HCT116 (cell line): ENCODE results near the gene DNASE2. TPM values are rescaled to one million over a fixed set of nuclear protein-coding genes. Genes with fewer than 3 reads are reported as not detected.

Source experiments
- ATAC-seq: fragments of 200-7000 bp; cut with Tn5 transposase; 2 replicates; pipeline ENCODE4 v1.9.1; 2020; ENCODE audit warnings: mild to moderate bottlenecking, moderate library complexity
- BruUV-seq: library from RNA; stranded (reverse); fragments of 400-500 nt; replicated peaks from 2 replicates; lab custom pipeline; 2021; lab: Mats Ljungman, UMichigan
- CTCF ChIA-PET: fragments of 300-600 bp; sonication (Branson Sonifier 250); formaldehyde crosslinking; loops from one replicate; lab custom pipeline; 2021; ENCODE audit warnings: antibody characterized with exemption; lab: Charles Lee
- POLR2A ChIA-PET: fragments of 300-600, 350-600 bp; sonication (Branson Sonifier 250); formaldehyde crosslinking; loops from one replicate; lab custom pipeline; 2021; ENCODE audit warnings: antibody characterized with exemption; lab: Charles Lee
- RAD21 ChIA-PET, 2 experiments: fragments of 300-600 bp; sonication (Branson Sonifier 250); formaldehyde crosslinking; loops; one replicate each; lab custom pipeline; 2023; ENCODE audit warnings: low total read pairs in 2 of 2; ENCODE audit not compliant: uncharacterized antibody in 2 of 2, unreplicated experiment in 2 of 2, low non-redundant PET in 1 of 2; lab: Charles Lee
- DNase-seq: peaks from one replicate; pipeline ENCODE4 v3.0.0-alpha.2; 2010; ENCODE audit warnings: low read depth, low spot score
- H2AFZ ChIP-seq: fragments of 200-600 bp; shearing (Covaris generic), sonication (generic); 2 replicates; pipeline ENCODE4 v1.6.1; 2017; ENCODE audit warnings: low read depth, mixed run types, mixed read lengths, antibody characterized with exemption, low read length; ENCODE audit not compliant: poor library complexity, severe bottlenecking
- H3K27ac ChIP-seq: 2 replicates; pipeline ENCODE4 v1.5.1; 2012; ENCODE audit warnings: low read depth, low read length
- H3K27me3 ChIP-seq: fragments of 200-600 bp; sonication (generic); 2 replicates; pipeline ENCODE4 v1.6.1; 2016; ENCODE audit warnings: mixed run types, low read length, mixed read lengths; ENCODE audit not compliant: insufficient read depth
- H3K36me3 ChIP-seq, 2 experiments: fragments of 200-500 bp in 1 of 2; fragments of 200-600 bp in 1 of 2; sonication (Bioruptor generic) in 1 of 2; sonication (generic) in 1 of 2; 2 replicates each; pipeline versions ENCODE4 v1.5.1 to v1.6.1; 2014 to 2016; ENCODE audit warnings: low read length in 2 of 2, inconsistent platforms in 1 of 2, mixed read lengths in 1 of 2, mixed run types in 1 of 2; ENCODE audit not compliant: insufficient read depth in 2 of 2, control insufficient read depth in 1 of 2
- H3K4me1 ChIP-seq, 2 experiments: fragments of 200-600 bp in 1 of 2; sonication (generic) in 1 of 2; 2 replicates each; pipeline versions ENCODE4 v1.5.1 to v1.6.1; 2012 to 2017; ENCODE audit warnings: low read length in 2 of 2, inconsistent platforms in 1 of 2, mild to moderate bottlenecking in 1 of 2, mixed read lengths in 1 of 2, mixed run types in 1 of 2, moderate library complexity in 1 of 2; ENCODE audit not compliant: insufficient read depth in 2 of 2, control insufficient read depth in 1 of 2
- H3K4me2 ChIP-seq: fragments of 200-600 bp; sonication (generic); 2 replicates; pipeline ENCODE4 v1.6.1; 2017; ENCODE audit warnings: mixed run types, low read length, mixed read lengths
- H3K4me3 ChIP-seq, 2 experiments: fragments of 200-600 bp in 1 of 2; sonication (generic) in 1 of 2; replicated peaks in 1 of 2; 2 replicates each; pipeline ENCODE4 v1.5.1; 2011 to 2016; ENCODE audit warnings: low read length in 2 of 2, control low read depth in 1 of 2, low read depth in 1 of 2, mild to moderate bottlenecking in 1 of 2, mixed read lengths in 1 of 2, mixed run types in 1 of 2
- H3K79me2 ChIP-seq: fragments of 200-600 bp; sonication (generic); 2 replicates; pipeline ENCODE4 v1.6.1; 2017; ENCODE audit warnings: mild to moderate bottlenecking, mixed run types, low read length, moderate library complexity, mixed read lengths; ENCODE audit not compliant: insufficient read depth
- H3K9ac ChIP-seq: fragments of 200-600 bp; sonication (generic); 2 replicates; pipeline ENCODE4 v1.6.1; 2016; ENCODE audit warnings: low read length, mixed read lengths
- H3K9me2 ChIP-seq: fragments of 200-600 bp; sonication (generic), shearing (Covaris generic); 2 replicates; pipeline ENCODE4 v1.6.1; 2017; ENCODE audit warnings: mixed run types, mild to moderate bottlenecking, moderate library complexity; ENCODE audit not compliant: insufficient read depth
- H3K9me3 ChIP-seq, 2 experiments: fragments of 200-500 bp in 1 of 2; fragments of 200-600 bp in 1 of 2; sonication (Bioruptor generic) in 1 of 2; sonication (generic) in 1 of 2; 2 replicates each; pipeline ENCODE4 v1.6.1; 2014 to 2017; ENCODE audit warnings: low read length in 2 of 2, mixed read lengths in 2 of 2, inconsistent platforms in 1 of 2, low read depth in 1 of 2, mild to moderate bottlenecking in 1 of 2, mixed run types in 1 of 2, moderate library complexity in 1 of 2; ENCODE audit not compliant: control insufficient read depth in 1 of 2, insufficient read depth in 1 of 2
- H4K20me1 ChIP-seq: fragments of 200-600 bp; sonication (generic), shearing (Covaris generic); 2 replicates; pipeline ENCODE4 v1.6.1; 2017; ENCODE audit warnings: mixed run types, mild to moderate bottlenecking, moderate library complexity; ENCODE audit not compliant: insufficient read depth
- CEBPB ChIP-seq: IDR thresholded peaks from 2 replicates; pipeline ENCODE4 v1.6.1; 2012; ENCODE audit warnings: low read depth
- ELF1 ChIP-seq: IDR thresholded peaks from 2 replicates; pipeline ENCODE4 v1.6.1; 2012; ENCODE audit warnings: low read depth, borderline replicate concordance
- EZH2 ChIP-seq: fragments of 200-600 bp; sonication (generic); IDR thresholded peaks from 2 replicates; pipeline ENCODE4 v1.6.1; 2017; ENCODE audit warnings: antibody characterized with exemption, mixed run types
- POLR2A ChIP-seq: IDR thresholded peaks from 2 replicates; pipeline ENCODE4 v1.7.0; 2011; ENCODE audit warnings: borderline replicate concordance; ENCODE audit not compliant: insufficient read depth, insufficient read length; ENCODE audit errors: extremely low read depth
- RAD21 ChIP-seq: IDR thresholded peaks from 2 replicates; pipeline ENCODE4 v1.6.1; 2012; ENCODE audit warnings: low read depth, mild to moderate bottlenecking
- SP1 ChIP-seq: IDR thresholded peaks from 2 replicates; pipeline ENCODE4 v1.6.1; 2012; ENCODE audit warnings: low read depth
- YY1 ChIP-seq: IDR thresholded peaks from 2 replicates; pipeline ENCODE4 v1.6.1; 2011; ENCODE audit warnings: low read length, low read depth, moderate library complexity, mild to moderate bottlenecking; ENCODE audit not compliant: insufficient replicate concordance; ENCODE audit errors: extremely low read depth
- ZFX ChIP-seq: fragments of 450-650 bp; IDR thresholded peaks from 2 replicates; pipeline ENCODE4 v1.6.1; 2017
- ZNF274 ChIP-seq: fragments of 200-500 bp; sonication (Bioruptor generic); IDR thresholded peaks from 2 replicates; pipeline ENCODE4 v1.6.1; 2014; ENCODE audit warnings: mild to moderate bottlenecking, low read depth, low read length, inconsistent platforms
- intact Hi-C: fragments of 100-400 bp; cut with micrococcal nuclease; formaldehyde crosslinking; loops from 2 replicates; pipeline ENCODE4 v1.10.0; 2022
- total RNA-seq: library from RNA; stranded (reverse); gene quantifications from one replicate; pipeline ENCODE4 v1.2.1, GENCODE V29; 2021; ENCODE audit not compliant: unreplicated experiment
- TF ChIP-seq, protein P1 (sequence below): IDR thresholded peaks from 2 replicates; pipeline ENCODE4 v1.6.1; 2012
- TF ChIP-seq, protein P2 (sequence below), 3 experiments: fragments of 200-600 bp in 1 of 3; sonication (generic) in 1 of 3; IDR thresholded peaks in 2 of 3; conservative IDR thresholded peaks in 1 of 3; 2 replicates each; pipeline ENCODE4 v1.5.1; 2012 to 2017; ENCODE audit warnings: low read depth in 2 of 3, low read length in 2 of 3, antibody characterized with exemption in 1 of 3, borderline replicate concordance in 1 of 3, control low read depth in 1 of 3, mild to moderate bottlenecking in 1 of 3, mixed read lengths in 1 of 3, mixed run types in 1 of 3, moderate library complexity in 1 of 3; ENCODE audit not compliant: insufficient read depth in 1 of 3
- TF ChIP-seq, protein P3 (sequence below): IDR thresholded peaks from 2 replicates; pipeline ENCODE4 v1.6.1; 2011; ENCODE audit warnings: mild to moderate bottlenecking, low read length, moderate library complexity; ENCODE audit not compliant: insufficient replicate concordance; ENCODE audit errors: extremely low read depth

DNASE2 gene
- total RNA-seq, 1 experiment from 2014 or later = 36.6 TPM

DNA sequence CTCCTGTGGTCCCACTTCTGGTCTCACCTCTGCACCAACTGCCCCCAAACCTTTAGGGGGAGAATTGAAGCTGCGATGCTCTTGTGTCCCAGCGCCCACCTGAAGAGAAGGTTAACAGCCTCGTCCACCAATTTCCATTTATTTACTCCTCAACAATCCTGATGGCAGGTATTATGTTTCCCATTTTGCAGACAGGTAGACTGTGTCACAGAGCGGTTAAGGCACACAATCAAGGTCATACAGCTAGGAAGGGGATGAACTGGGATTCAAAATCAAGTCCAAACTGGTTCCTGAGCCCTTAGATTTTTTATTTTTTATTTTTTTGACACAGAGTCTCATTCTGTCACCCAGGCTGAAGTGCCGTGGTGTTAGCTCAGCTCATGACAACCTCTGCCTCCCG is 6.2 kb downstream of the DNASE2 start:
- no peak overlapping the region for H3K4me3 ChIP-seq
- DNase-seq (no peak), ATAC-seq (no peak)
- TF ChIP-seq ELF1 (no peak), CEBPB (no peak), EZH2 (no peak), ZFX (no peak), ZNF274 (no peak), RAD21 (no peak), SP1 (no peak), YY1 (no peak), POLR2A (no peak)
- TF ChIP-seq, protein P1, sequence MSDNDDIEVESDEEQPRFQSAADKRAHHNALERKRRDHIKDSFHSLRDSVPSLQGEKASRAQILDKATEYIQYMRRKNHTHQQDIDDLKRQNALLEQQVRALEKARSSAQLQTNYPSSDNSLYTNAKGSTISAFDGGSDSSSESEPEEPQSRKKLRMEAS = no peak
- TF ChIP-seq, protein P2, sequence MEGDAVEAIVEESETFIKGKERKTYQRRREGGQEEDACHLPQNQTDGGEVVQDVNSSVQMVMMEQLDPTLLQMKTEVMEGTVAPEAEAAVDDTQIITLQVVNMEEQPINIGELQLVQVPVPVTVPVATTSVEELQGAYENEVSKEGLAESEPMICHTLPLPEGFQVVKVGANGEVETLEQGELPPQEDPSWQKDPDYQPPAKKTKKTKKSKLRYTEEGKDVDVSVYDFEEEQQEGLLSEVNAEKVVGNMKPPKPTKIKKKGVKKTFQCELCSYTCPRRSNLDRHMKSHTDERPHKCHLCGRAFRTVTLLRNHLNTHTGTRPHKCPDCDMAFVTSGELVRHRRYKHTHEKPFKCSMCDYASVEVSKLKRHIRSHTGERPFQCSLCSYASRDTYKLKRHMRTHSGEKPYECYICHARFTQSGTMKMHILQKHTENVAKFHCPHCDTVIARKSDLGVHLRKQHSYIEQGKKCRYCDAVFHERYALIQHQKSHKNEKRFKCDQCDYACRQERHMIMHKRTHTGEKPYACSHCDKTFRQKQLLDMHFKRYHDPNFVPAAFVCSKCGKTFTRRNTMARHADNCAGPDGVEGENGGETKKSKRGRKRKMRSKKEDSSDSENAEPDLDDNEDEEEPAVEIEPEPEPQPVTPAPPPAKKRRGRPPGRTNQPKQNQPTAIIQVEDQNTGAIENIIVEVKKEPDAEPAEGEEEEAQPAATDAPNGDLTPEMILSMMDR (IDR thresholded peaks at IDR 0.05 in 2 of 3, conservative IDR thresholded peaks at IDR 0.05 in 1 of 3; ENCODE audit: borderline replicate concordance in 1 of 3, insufficient read depth in 1 of 3, low read depth in 2 of 3, low read length in 2 of 3) = no peak
- TF ChIP-seq, protein P3, sequence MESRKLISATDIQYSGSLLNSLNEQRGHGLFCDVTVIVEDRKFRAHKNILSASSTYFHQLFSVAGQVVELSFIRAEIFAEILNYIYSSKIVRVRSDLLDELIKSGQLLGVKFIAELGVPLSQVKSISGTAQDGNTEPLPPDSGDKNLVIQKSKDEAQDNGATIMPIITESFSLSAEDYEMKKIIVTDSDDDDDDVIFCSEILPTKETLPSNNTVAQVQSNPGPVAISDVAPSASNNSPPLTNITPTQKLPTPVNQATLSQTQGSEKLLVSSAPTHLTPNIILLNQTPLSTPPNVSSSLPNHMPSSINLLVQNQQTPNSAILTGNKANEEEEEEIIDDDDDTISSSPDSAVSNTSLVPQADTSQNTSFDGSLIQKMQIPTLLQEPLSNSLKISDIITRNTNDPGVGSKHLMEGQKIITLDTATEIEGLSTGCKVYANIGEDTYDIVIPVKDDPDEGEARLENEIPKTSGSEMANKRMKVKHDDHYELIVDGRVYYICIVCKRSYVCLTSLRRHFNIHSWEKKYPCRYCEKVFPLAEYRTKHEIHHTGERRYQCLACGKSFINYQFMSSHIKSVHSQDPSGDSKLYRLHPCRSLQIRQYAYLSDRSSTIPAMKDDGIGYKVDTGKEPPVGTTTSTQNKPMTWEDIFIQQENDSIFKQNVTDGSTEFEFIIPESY = no peak
- no peaks in the 10 kb centered on the region for H3K9me2 ChIP-seq
- CTCF ChIA-PET = no interaction called here
- no peaks in the 10 kb centered on the region for H4K20me1 ChIP-seq
- peaks cover under 1% of the 10 kb centered on the region in 2 experiments; a peak in 2 of 4 replicates for H3K4me1 ChIP-seq
- H2AFZ ChIP-seq = no peak overlapping the region
- POLR2A ChIA-PET = no interaction called here
- no peak overlapping the region for H3K4me2 ChIP-seq
- no peaks in the 10 kb centered on the region; a peak in 1 of 4 replicates for H3K9me3 ChIP-seq
- intact Hi-C loops = no loop called here
- H3K9ac ChIP-seq = no peak overlapping the region
- H3K27me3 ChIP-seq = no peaks in the 10 kb centered on the region
- H3K27ac ChIP-seq = no peak overlapping the region
- H3K79me2 ChIP-seq = no peaks in the 10 kb centered on the region
- RAD21 ChIA-PET = no interaction called here
- H3K36me3 ChIP-seq = peaks cover 3 to 4% of the 10 kb centered on the region in 2 experiments; a peak in 1 of 4 replicates
- BruUV-seq = no TSS peak
